Measurements from ENCODE around the gene LCN2.
A peak's percentile ranks its signal among the peaks of the same experiment; 100 is the strongest.
"Not testable (repeated sequence)": the region's sequence is repeated elsewhere in the genome, so short reads cannot be mapped to it uniquely, and the experiment has no call there.

Gene LCN2

GRCh38 chr9:128167209-128167608 lies 18.0 kb downstream of the LCN2 start:
- DNase-seq (ENCODE audit: low read depth in 2 of 2) = no peak

GRCh38 chr9:128168731-128169308 lies 19.6 kb downstream of the LCN2 start:
- no peak for DNase-seq (ENCODE audit: low read depth in 2 of 2)

- no peak for DNase-seq (ENCODE audit: low read depth in 2 of 2)
Observed at GRCh38 chr9:128169492-128169891, 20.2 kb downstream of the LCN2 start.

DNA sequence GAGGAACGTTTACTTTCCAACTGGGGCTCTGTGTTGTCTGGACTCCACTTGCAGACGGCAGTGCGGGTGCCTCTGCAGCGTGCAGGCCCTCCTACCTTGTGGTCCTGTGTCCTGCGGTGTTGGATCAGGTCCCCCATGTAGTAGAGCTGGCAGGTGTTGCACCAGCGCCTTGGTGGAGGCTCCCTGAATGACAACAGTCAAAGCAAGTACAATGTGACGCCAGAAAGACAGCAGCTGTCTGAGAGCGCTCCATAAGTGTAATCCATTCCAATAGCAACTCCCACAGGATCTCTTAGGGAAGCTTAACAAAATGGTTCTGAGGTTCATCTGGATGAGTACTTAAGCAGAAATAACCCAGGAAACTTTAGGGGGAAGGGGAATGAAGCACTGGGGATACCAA lies 20.7 kb downstream of the LCN2 start:
- no peak for DNase-seq (ENCODE audit: low read depth in 2 of 2)

- no peak for DNase-seq (ENCODE audit: low read depth in 2 of 2)
Observed at GRCh38 chr9:128174062-128174461, 24.8 kb downstream of the LCN2 start.

DNA sequence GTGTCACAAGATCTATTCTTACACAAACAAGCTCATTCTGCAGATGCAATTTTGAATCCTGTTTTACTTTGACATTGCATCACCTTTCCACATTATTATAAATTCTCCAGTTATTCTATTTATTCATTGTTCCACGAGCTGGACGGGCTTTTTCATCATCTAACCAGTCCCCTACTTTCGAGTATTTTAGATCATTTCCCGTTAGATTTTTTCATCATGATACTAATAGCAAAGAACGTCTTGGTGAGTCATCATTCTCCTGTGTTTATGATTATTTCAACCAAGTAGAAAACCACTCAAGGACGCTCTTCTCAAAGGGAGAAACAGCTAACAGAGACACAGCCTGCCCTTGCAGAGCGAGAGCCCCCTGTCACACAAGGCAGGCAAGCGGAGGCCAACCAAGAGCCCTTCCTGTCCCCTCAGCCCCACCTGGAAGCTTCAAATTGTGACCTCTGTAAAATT lies 25.9 kb downstream of the LCN2 start:
- DNase-seq (ENCODE audit: low read depth in 2 of 2) = no peak

DNA sequence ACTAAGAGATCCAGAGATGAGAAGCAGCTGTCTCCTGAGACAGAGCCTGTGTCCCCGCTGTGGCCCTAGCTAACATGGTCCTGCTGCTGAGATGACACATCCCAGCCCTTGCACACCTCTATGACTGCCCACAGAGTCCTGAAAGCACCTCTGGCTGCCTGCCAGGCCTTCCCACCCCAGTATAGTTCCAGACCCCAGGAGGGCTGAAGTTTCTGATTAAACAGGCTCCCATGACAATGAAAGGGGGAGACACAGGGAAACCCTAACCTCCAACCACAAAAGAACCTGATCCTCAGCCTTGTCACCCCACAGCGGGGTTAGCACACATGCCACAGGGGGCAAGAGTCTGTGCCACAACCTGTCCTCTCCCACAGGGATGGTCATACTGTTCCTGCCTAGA lies 26.5 kb downstream of the LCN2 start:
- DNase-seq (ENCODE audit: low read depth in 2 of 2) = no peak

DNA sequence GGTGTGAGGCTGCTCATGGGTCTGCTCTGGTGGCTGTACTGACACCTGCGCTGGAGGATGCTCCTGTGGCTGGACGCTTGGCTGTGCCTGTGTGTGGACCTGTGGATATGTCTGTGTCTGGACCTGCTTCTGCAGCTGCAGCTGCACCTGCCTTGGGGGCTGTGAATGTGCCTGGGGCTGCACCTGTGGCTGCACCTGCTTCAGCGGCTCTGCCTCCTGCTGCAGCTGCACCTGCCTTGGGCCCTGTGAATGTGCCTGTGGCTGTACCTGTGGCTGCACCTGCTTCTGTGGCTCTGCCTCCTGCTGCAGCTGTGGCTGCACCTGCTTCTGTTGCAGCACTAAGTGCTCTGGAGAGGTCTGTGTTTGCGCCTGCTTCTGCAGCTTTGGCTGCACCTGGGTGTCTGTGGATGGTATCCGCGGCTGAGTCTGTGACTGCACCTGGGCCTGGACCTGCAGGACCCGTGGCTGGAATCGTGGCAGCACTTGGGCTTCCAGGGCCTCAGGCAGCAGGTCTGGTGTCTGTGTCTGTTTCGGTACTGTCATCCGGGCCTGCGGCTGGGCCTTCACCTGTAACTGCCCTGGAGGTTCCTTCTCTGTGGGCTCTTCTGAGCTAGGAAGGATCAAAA lies 29.7 kb downstream of the LCN2 start:
- DNase-seq (ENCODE audit: low read depth in 2 of 2) = no peak

DNA sequence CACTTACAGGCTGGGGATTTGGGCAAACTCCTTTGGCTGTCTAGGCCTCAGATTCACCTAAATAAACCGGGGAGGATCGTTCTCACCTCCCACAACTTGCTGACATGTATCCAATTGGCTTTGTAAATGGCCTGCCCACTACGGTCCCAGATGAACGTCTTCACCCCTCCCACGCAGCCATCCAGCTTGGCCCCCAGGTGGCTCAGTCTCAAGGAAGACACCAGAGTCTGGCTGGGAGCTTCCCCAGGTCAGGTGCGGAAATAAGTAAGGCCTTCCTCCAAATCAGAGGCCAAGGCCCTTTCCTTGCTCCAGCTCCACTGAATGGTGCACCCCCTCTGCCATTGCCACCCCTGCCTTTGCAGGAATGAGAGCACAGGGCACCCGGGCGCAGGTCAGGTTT lies 30.7 kb downstream of the LCN2 start:
- no peak for DNase-seq (ENCODE audit: low read depth in 2 of 2)

GRCh38 chr9:128180447-128180846 lies 31.2 kb downstream of the LCN2 start:
- no peak for DNase-seq (ENCODE audit: low read depth in 2 of 2)

- not testable (repeated sequence) for DNase-seq (ENCODE audit: low read depth in 2 of 2)
Observed at GRCh38 chr9:128181480-128181879, 32.2 kb downstream of the LCN2 start.

DNA sequence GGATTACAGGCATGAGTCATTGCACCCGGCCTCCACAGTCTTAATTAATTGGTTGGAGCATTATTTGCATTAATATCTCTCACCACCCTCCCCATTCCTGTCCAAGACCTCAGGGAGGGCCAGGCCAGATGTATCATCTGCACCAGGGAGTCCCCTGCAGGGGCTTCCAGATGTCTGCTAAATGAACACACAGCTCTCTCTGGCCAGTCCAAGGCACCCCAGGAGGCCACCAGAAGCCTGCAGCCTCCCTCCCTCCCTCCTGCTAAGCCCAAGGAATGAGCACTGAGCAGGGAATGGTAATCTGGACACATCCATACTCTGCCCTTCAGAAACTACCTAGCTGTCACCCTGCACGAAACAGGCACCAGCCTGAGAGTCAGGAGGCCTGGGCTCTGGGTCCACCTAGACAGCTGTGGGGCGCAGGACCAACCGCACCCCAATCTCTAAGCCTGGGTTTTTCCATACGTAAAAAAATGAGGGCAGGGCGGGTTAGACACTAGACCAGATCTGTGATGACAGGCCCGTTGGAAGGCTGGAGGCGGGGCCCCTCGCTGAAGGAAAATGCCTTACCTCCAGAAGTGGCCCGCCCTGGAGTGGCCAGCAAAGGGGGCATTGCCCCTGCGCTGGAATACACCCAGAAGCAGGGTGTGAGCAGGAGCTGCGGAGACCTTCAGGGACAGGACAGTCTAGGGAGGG lies 33.8 kb downstream of the LCN2 start:
- DNase-seq (ENCODE audit: low read depth in 2 of 2) = no peak

- no peak for DNase-seq (ENCODE audit: low read depth in 2 of 2)
Observed at GRCh38 chr9:128185979-128186965, 37.0 kb downstream of the LCN2 start.

DNA sequence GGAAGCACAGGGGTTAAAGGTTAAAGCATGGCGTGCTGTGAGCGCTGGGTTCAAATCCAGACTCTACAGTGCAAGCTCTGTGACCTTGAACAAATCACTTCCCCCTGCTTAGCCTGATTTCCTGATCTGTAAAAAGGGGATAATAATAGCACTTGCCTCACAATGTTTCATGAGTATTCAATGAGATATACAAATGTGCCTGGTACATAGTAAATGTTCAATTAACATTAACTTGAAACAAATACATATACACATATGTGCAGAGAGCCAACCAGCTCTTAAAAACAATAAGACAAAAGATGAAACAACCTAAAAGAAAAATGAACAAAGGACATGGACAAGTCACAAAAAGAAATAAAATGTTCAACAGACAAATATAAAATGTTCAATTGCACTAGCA lies 38.1 kb downstream of the LCN2 start:
- no peak for DNase-seq (ENCODE audit: low read depth in 2 of 2)

- DNase-seq (ENCODE audit: low read depth in 2 of 2) = no peak
Observed at GRCh38 chr9:128188209-128188608, 39.0 kb downstream of the LCN2 start.

DNA sequence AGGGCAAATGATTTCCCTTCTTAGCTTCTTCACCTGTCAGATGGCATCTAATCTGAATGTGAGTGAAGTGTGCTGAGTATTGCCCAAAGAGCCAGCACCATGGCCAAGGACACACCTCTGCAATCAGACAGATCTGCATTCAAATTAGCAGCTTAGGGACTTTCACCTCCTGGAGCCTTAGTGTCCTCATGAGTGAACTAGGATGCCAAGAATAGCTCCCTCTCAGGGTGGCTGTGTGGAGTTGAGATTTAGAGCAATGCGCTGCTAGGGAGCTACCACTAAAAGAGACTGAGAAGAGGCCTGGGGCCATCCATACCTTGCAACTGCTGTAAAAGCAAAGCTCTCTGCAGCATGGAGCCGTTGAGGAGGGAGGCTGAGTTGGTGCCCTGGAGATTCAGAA lies 40.8 kb downstream of the LCN2 start:
- no peak for DNase-seq (ENCODE audit: low read depth in 2 of 2)

DNA sequence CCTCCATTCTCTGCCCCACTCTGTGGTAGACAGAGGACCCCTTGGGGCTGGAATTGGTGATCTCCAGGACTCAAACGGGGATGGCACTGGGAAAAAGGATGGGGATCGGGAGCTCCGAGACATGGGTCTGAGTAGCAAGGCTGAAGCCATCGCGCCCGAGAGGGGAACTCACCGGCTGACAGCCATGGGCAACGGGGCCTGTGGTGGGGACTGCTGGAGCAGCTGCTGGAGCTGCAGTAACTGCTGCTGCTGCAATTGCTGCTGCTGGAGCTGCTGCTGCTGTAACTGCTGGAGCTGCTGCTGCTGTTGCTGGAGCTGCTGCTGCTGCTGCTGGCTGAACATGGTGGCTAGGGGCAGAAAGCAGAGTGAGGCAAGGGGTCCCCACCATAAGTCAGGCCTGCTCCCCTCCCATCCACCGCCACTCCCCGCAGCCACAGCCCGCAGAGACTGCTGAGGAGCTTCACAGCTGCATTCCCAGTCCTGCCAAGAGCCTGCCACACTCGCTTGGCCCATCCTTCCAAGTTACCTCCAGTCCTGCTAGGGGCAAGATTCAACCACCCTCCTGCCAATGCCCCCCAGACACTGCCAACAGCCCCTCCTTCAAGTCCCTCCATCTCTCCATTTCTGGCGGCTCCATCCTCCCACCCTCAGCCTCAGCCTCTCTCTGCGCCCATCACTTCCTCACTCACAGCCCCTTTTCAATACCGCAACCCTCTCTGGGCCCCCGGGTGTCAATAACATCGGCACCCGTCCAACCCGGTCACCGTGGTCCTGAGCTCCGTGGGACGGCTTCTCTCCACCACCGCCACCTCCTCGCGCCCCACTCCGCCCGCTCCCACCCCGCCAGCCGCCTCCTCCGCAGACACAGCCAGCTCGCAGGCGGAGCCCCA lies 41.5 kb downstream of the LCN2 start:
- DNase-seq (ENCODE audit: low read depth in 2 of 2) = no peak

DNA sequence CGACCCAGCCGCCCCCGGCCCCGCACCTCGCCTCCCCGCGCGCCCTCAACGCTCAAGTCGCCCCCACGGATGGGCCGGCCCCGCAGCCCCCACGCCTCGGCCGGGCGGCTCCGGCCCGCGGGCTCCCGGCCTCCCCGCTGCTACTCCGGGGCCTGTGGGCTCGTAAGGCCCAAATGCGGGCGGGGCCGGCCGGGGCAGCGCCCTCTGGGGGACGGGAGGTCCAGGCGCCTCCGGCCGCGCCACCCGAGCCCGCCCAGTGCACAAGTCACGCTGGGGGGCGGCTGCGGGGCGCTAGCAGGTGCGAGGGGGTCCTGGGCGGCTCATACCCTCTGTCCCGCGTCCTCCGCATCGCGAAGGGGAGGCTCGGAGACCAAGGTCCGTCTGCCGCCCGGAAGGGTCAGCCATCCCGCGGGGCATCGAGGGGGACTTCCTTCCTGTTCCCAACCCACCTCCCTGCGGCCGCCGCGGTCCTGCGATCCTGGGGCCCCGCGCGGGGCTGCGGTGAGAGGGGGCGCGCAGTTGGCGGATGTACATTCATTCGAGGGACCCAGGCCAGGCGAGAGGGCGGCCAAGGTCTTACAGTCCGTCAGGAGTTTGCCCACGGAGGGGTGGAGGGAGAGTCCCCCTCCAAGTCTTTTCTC lies 42.3 kb downstream of the LCN2 start, which contains the start of gene CIZ1:
Gene CIZ1, minus strand, starts transcription at position 167 of the 641 bp plus-strand sequence. CDS start 715 bp downstream, outside the sequence.
- peak; percentile 63 to 72 for DNase-seq (ENCODE audit: low read depth in 2 of 2)

DNA sequence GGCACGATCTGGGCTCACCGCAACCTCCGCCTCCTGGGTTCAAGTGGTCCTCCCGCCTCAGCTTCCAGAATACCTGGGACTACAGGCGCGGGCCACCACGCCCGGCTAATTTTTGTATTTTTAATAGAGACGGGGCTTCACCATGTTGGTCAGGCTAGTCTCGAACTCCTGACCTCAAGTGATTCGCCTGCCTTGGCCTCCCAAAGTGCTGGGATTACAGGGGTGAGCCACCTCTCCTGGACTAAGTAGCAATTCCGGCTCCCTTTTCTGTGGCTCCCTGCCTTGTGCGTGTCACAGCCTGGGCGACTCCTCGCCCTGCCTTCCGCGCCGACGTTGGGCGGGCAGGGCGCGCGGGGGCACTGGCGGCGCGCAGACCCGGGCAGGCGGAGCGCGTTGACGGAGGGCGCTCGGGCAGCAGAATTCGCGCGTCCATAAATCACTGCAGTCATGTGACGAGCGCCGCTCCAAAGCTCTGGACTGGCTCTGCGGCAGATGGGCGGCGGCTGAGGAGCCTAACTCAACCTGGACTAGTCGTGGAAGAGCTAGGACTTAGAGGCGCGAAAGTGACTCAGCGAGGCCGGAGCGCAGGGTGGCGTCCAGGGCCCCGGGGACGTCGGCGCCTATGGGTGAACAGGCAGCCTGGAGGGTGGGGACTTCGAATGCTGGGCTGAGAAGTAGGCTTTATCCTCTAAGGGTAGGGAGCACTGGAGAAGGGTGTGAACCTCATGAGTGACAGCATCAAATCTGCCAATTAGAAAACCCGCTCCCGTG lies 43.5 kb downstream of the LCN2 start:
- DNase-seq (ENCODE audit: low read depth in 2 of 2) = peak in 1 of 2 donors; percentile 39
